Measurements from ENCODE around the gene CXCL8. TPM values are rescaled to one million over a fixed set of nuclear protein-coding genes. Genes with fewer than 3 reads are reported as not detected.

Gene CXCL8
- total RNA-seq, 4 donors from 2014 or later: 0.62 to 1.9 (median 1.2) TPM; not detected in 1

DNA sequence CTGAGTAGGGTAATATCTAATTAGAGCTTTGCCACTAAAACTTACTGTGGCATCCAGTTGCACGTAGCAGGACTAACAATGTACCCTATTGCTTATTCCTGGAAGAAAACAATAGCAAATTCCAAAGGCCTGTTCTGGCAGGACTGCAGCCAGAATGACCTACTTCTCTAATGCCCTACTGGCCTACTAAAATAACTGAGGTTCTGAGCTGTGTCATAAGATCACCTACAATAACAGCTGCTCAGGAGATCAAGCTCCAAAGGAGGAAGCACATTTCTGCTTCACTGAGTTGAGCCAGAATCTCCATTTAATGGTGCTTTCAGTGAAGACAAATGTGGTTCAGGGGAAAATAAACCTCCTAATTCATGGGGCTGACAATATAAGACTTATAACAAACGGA lies 42.2 kb upstream of the CXCL8 start:
- 37 to 53% methylated on average over 1 to 2 of the region's 2 CpGs for WGBS, 2 donors (ENCODE audit: low coverage in 1 of 2)
- Histone ChIP-seq H3K27ac (no peak overlapping the region), H3K9me3 (no peaks in the 10 kb centered on the region), H3K27me3 (no peaks in the 10 kb centered on the region), H3K36me3 (no peaks in the 10 kb centered on the region), H3K4me3 (no peak overlapping the region), H3K4me1 (peaks cover 0 to 12% (median 0%) of the 10 kb centered on the region in 3 donors)
- no peak for TF ChIP-seq POLR2A (IDR thresholded peaks at IDR 0.05)
- peak; percentile 53 for TF ChIP-seq POLR2AphosphoS5 (IDR thresholded peaks at IDR 0.05)
- peak; percentile 63 for ATAC-seq

DNA sequence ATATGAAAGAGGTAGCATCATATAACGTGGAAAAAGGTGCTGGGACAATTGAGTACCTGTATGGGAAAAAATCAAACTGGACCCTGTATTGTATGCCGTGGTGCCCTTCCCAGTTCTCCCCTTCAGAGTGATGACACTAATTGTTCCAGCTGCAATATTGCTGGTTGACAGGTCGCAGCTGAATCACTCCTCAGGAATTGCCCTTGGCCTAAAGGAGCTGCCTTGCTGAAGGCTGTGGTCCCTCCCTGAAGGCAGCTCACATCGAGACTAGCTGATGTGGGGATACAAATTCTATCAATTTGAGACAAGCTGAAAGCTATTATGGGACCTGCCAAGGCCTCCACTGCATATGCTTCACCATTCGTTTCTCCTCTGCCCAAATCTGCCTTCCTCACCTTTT lies 39.3 kb upstream of the CXCL8 start:
- TF ChIP-seq, protein P1, sequence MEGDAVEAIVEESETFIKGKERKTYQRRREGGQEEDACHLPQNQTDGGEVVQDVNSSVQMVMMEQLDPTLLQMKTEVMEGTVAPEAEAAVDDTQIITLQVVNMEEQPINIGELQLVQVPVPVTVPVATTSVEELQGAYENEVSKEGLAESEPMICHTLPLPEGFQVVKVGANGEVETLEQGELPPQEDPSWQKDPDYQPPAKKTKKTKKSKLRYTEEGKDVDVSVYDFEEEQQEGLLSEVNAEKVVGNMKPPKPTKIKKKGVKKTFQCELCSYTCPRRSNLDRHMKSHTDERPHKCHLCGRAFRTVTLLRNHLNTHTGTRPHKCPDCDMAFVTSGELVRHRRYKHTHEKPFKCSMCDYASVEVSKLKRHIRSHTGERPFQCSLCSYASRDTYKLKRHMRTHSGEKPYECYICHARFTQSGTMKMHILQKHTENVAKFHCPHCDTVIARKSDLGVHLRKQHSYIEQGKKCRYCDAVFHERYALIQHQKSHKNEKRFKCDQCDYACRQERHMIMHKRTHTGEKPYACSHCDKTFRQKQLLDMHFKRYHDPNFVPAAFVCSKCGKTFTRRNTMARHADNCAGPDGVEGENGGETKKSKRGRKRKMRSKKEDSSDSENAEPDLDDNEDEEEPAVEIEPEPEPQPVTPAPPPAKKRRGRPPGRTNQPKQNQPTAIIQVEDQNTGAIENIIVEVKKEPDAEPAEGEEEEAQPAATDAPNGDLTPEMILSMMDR (IDR thresholded peaks at IDR 0.05): no peak
- TF ChIP-seq POLR2AphosphoS5 (IDR thresholded peaks at IDR 0.05) (no peak), EP300 (IDR thresholded peaks at IDR 0.05) (no peak), POLR2A (IDR thresholded peaks at IDR 0.05) (no peak)
- no peak overlapping the region for H3K27ac ChIP-seq
- WGBS, 2 donors (ENCODE audit: low coverage in 1 of 2): 89% methylated on average over 3 to 5 of the region's 5 CpGs
- H3K9me3 ChIP-seq: no peaks in the 10 kb centered on the region
- H3K27me3 ChIP-seq: no peaks in the 10 kb centered on the region
- no peak overlapping the region for H3K4me3 ChIP-seq
- ATAC-seq: no peak
- H3K36me3 ChIP-seq: no peaks in the 10 kb centered on the region
- peaks cover 0 to 31% (median 7%) of the 10 kb centered on the region in 3 donors for H3K4me1 ChIP-seq

DNA sequence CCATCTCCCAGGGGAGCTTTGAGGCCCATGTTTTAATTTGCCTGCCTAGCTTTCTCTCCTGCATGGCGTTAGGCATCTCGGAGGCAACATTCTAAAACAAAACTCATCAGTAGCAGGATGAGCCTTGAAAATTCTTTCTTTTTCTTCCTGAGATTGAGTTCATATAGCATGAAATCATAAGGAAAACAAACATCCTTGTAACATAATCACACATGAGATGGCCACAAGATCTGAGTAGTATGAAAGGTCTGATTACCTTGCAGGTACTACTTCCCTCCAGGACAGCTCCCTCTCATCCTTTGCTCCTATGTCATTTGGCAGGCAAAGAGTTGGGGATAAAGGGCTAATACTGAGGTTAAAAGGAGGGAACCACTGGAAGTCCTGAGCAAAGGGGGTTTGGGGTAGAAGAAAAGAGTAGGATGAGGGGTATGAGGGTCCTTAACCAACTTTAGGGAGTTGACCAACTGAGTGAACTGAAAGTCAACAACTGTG lies 37.5 kb upstream of the CXCL8 start:
- Histone ChIP-seq H3K27me3 (no peaks in the 10 kb centered on the region), H3K27ac (no peak overlapping the region), H3K9me3 (no peaks in the 10 kb centered on the region), H3K4me1 (peaks cover 0 to 33% (median 7%) of the 10 kb centered on the region in 3 donors), H3K36me3 (no peaks in the 10 kb centered on the region), H3K4me3 (no peak overlapping the region)
- no peak for TF ChIP-seq EP300 (IDR thresholded peaks at IDR 0.05)
- TF ChIP-seq, protein P1 (IDR thresholded peaks at IDR 0.05): no peak
- no peak for TF ChIP-seq POLR2A (IDR thresholded peaks at IDR 0.05)
- TF ChIP-seq POLR2AphosphoS5 (IDR thresholded peaks at IDR 0.05): no peak
- ATAC-seq: no peak
- WGBS, 2 donors (ENCODE audit: low coverage in 1 of 2): 82 to 100% methylated on average over 2 of the region's 2 CpGs

DNA sequence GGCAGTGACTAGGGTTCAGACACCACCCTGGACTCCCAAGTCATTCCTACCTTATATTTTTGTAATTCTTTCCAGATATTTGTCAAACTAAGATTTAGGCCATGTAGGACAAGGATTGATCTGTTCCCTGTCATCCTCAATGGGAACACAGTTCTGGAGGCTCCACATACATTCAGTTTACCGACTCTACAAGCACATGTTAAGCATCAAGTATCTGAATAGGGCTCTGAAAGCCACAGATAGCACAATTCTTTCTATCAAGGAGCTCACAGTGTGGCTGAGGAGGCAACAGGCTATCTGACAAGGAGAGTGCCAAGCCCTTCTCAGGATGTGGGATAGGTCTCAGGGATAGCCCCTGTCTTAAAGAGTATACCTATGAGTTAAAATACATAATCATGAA lies 37.0 kb upstream of the CXCL8 start:
- Histone ChIP-seq H3K9me3 (no peaks in the 10 kb centered on the region), H3K27ac (no peak overlapping the region), H3K36me3 (no peaks in the 10 kb centered on the region), H3K4me1 (peaks cover 0 to 33% (median 7%) of the 10 kb centered on the region in 3 donors), H3K4me3 (no peak overlapping the region), H3K27me3 (no peaks in the 10 kb centered on the region)
- WGBS, 2 donors (ENCODE audit: low coverage in 1 of 2): no CpG with 5 or more reads among the region's 1 CpG
- no peak for ATAC-seq
- TF ChIP-seq POLR2A (IDR thresholded peaks at IDR 0.05): no peak
- TF ChIP-seq, protein P1 (IDR thresholded peaks at IDR 0.05): no peak

DNA sequence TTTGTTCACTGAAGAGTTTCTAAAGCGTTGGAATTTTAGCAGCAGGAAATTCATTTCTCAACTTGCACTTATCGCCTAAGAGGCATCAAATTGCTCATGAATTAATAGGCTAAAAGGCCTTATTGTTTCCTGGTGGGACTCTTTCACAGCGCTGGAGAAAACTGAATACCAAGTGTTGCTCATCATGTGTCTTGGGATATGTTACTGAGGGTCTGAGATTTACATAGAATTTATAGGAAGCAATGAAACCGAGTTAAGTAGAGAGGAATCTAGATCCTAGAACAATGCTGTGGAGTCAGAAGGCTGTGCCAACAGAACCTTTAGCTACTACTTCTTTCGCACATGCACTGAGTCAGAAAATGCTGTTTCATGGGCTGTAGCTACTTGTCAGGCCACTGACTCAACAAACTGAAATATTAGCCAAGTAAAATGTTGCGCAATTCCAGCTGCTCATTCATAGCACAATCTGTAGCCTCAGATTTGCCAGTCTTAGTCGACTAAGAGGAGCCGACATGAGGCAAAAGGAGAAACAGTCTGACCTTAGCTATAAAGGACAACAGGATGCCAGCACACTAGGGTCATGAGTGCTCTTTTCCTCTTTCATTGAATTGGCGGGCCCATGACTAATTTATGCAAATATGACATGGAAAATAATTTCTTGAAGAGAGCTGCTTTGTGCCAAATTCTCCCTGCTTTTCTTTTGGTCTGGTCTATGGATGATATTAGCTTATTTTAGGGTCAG lies 35.9 kb upstream of the CXCL8 start:
- TF ChIP-seq POLR2AphosphoS5 (IDR thresholded peaks at IDR 0.05) (peak; percentile 95), EP300 (IDR thresholded peaks at IDR 0.05) (no peak)
- Histone ChIP-seq H3K36me3 (no peaks in the 10 kb centered on the region), H3K9me3 (no peaks in the 10 kb centered on the region), H3K4me3 (no peak overlapping the region), H3K27me3 (no peaks in the 10 kb centered on the region), H3K27ac (peak overlapping the region in 3 of 4 donors; percentile 35 to 72 (median 56)), H3K4me1 (peaks cover 0 to 30% (median 7%) of the 10 kb centered on the region in 3 donors)
- WGBS, 2 donors (ENCODE audit: low coverage in 1 of 2): 24 to 27% methylated on average over 8 to 9 of the region's 9 CpGs
- peak; percentile 93 for ATAC-seq

DNA sequence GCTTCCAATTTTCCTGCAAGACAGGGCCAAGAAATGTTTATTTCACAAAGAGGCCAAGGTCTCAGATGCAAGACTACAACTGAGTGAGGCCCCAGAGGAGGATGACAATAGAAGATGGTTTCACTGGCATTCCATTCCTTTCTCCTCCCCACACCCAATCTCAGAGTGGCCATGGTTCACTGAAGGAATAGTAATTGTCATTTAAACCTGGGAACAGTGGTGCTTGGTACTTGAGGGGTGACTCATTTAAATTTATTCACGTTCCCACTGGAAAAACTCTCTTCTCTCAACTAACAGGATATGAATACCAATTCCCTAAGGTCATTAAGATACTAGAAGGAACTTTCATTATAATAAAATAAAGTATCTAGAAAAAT lies 35.3 kb upstream of the CXCL8 start:
- Histone ChIP-seq H3K27ac (peak overlapping the region in 3 of 4 donors; percentile 35 to 72 (median 56)), H3K27me3 (no peaks in the 10 kb centered on the region), H3K36me3 (no peaks in the 10 kb centered on the region), H3K9me3 (no peaks in the 10 kb centered on the region), H3K4me3 (no peak overlapping the region), H3K4me1 (peaks cover 0 to 30% (median 7%) of the 10 kb centered on the region in 3 donors)
- whole genome bisulfite sequencing, 2 donors (ENCODE audit: low coverage in 1 of 2): 7 to 18% methylated on average over 1 of the region's 1 CpG
- TF ChIP-seq POLR2A (IDR thresholded peaks at IDR 0.05) (no peak), POLR2AphosphoS5 (IDR thresholded peaks at IDR 0.05) (no peak), EP300 (IDR thresholded peaks at IDR 0.05) (no peak)
- TF ChIP-seq, protein P1 (IDR thresholded peaks at IDR 0.05): no peak
- ATAC-seq: peak; percentile 26

Measured in gastroesophageal sphincter (tissue), 4 donors.